Measurements from ENCODE around the gene ZNF700. TPM values are rescaled to one million over a fixed set of nuclear protein-coding genes. Genes with fewer than 3 reads are reported as not detected.

The ZNF700 gene
- total and polyA plus RNA-seq, 8 donors, result 9.9 to 23.9 (median 19.8) TPM

DNA sequence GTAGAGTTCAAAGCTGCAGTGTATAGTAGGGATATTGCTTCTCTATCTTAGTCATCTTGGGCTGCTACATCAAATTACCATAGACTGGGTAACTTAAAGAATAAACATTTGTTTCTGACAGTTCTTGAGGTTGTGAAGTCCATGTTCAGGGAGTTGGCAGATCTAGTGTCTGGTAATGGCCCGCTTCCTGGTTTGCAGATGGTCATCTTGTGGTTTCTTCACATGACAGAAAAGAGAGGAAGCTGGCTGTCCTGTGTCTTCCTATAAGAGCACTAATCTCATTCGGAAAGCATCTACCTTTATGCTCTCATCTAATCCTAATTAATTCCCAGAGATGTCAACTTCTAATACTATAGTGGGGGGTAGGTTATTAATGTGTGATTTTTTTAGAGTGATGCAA, 46.1 kb downstream of the ZNF700 start:
- peaks cover 0 to 6% of the 10 kb centered on the region in 2 donors for H3K9me3 ChIP-seq
- peak overlapping the region in 1 of 2 donors; percentile 81 for H3K27ac ChIP-seq
- TF ChIP-seq, protein P1, sequence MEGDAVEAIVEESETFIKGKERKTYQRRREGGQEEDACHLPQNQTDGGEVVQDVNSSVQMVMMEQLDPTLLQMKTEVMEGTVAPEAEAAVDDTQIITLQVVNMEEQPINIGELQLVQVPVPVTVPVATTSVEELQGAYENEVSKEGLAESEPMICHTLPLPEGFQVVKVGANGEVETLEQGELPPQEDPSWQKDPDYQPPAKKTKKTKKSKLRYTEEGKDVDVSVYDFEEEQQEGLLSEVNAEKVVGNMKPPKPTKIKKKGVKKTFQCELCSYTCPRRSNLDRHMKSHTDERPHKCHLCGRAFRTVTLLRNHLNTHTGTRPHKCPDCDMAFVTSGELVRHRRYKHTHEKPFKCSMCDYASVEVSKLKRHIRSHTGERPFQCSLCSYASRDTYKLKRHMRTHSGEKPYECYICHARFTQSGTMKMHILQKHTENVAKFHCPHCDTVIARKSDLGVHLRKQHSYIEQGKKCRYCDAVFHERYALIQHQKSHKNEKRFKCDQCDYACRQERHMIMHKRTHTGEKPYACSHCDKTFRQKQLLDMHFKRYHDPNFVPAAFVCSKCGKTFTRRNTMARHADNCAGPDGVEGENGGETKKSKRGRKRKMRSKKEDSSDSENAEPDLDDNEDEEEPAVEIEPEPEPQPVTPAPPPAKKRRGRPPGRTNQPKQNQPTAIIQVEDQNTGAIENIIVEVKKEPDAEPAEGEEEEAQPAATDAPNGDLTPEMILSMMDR (IDR thresholded peaks at IDR 0.05), result no peak
- intact Hi-C loops (cut with DNase I), result no loop called here
- no peak overlapping the region for H3K4me3 ChIP-seq
- DNase-seq (no peak), ATAC-seq (peak; percentile 47)
- peaks cover 0 to 17% of the 10 kb centered on the region in 2 donors for H3K4me1 ChIP-seq
- no peaks in the 10 kb centered on the region for H3K36me3 ChIP-seq
- no peaks in the 10 kb centered on the region for H3K27me3 ChIP-seq

DNA sequence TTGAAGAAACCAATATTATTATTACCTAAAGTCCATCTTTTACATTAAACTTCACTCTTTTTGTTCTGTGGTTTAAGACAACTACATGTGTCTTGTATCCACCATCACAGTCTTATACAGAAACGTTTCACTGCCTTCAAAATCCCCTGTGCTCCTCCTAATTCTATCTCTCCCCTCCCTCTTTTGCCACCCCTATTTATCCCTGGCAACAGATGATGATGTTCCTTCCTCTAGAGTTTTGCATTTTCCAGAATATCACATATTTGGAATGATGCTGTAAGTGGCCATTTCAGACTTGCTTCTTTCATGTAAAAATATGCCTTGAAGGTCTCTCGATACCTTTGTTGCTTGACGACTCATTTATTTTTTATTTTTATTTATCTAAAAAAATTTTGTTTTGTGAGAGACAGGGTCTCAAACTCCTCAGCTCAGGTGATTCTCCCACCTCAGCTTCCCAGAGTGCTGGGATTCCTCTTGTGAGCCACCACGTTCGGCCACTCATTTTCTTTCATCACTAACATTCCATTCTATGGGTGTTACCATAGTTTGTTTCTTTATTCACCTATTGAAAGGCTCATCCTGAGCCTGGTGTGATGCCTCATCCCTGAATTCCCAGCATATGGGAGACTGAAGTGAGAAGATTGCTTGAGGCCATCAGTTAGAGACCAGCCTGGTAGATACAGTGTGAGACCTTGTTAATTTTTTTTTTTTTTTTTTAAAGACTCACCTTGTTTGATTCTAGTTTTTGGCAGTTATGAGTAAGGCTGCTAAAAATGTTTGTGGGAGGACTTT, 48.3 kb downstream of the ZNF700 start:
- ATAC-seq (no peak), DNase-seq (no peak)
- peaks cover 0 to 27% of the 10 kb centered on the region in 2 donors for H3K9me3 ChIP-seq
- peaks cover 0 to 12% of the 10 kb centered on the region in 2 donors for H3K4me1 ChIP-seq
- TF ChIP-seq, protein P1 (IDR thresholded peaks at IDR 0.05), result no peak
- no peaks in the 10 kb centered on the region for H3K27me3 ChIP-seq
- peaks cover 0 to 15% of the 10 kb centered on the region in 2 donors for H3K36me3 ChIP-seq
- intact Hi-C loops (cut with DNase I), result no loop called here
- no peak overlapping the region for H3K27ac ChIP-seq
- no peak overlapping the region for H3K4me3 ChIP-seq

DNA sequence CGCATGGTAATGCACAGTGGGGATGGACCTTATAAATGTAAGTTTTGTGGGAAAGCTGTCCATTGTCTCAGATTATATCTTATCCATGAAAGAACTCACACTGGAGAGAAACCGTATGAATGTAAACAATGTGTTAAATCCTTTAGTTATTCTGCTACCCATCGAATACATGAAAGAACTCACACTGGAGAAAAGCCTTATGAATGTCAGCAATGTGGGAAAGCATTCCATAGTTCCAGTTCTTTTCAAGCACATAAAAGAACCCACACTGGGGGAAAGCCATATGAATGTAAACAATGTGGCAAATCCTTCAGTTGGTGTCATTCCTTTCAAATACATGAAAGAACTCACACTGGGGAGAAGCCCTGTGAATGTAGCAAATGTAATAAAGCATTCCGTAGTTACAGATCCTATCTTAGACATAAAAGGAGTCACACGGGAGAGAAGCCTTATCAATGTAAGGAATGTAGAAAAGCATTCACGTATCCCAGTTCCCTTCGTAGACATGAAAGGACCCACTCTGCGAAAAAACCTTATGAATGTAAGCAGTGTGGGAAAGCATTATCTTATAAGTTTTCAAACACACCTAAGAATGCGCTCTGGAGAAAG, 53.7 kb downstream of the ZNF700 start:
- intact Hi-C loops (cut with DNase I), result no loop called here
- ATAC-seq (no peak), DNase-seq (no peak)
- Histone ChIP-seq H3K4me1 (no peaks in the 10 kb centered on the region), H3K36me3 (peaks cover 0 to 31% of the 10 kb centered on the region in 2 donors), H3K4me3 (no peak overlapping the region), H3K27ac (no peak overlapping the region), H3K9me3 (peaks cover 4 to 76% of the 10 kb centered on the region in 2 donors), H3K27me3 (no peaks in the 10 kb centered on the region)
- TF ChIP-seq, protein P1 (IDR thresholded peaks at IDR 0.05), result no peak

DNA sequence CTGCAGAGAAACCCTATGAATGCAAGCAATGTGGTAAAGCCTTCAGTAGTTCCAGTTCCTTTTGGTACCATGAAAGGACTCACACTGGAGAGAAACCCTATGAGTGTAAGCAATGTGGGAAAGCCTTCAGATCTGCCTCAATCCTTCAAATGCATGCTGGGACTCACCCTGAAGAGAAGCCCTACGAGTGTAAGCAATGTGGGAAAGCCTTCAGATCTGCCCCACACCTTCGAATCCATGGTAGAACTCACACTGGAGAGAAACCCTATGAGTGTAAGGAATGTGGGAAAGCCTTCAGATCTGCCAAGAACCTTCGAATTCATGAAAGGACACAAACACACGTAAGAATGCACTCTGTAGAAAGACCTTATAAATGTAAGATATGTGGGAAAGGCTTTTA, 54.6 kb downstream of the ZNF700 start:
- Histone ChIP-seq H3K27ac (no peak overlapping the region), H3K27me3 (no peaks in the 10 kb centered on the region), H3K36me3 (peaks cover 0 to 31% of the 10 kb centered on the region in 2 donors), H3K9me3 (peaks cover 4 to 75% of the 10 kb centered on the region in 2 donors), H3K4me3 (no peak overlapping the region), H3K4me1 (no peaks in the 10 kb centered on the region)
- intact Hi-C loops (cut with DNase I), result no loop called here
- DNase-seq, result no peak
- no peak for ATAC-seq
- TF ChIP-seq, protein P1 (IDR thresholded peaks at IDR 0.05), result no peak

DNA sequence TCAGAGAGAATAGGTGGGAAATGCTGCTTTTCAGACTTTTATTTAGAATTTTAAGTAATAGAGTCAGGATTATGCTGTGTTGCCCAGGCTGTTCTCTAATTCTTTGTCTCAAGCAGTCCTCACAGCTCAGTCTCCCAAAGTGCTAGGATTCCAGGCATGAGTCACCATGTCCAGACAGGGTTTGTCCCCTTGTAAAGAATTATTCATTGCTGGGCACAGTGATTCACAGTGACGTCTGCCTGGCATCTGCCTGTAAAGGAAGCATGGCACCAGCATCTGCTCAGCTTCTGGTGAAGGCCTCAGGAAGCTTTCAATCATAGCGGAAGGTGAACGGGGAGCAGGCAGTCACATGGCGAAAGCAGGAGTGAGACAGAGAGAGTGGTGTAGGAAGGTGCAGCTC, 57.6 kb downstream of the ZNF700 start:
- no peak for ATAC-seq
- Histone ChIP-seq H3K27me3 (no peaks in the 10 kb centered on the region), H3K36me3 (peaks cover 0 to 23% of the 10 kb centered on the region in 2 donors), H3K9me3 (peaks cover 4 to 56% of the 10 kb centered on the region in 2 donors), H3K4me3 (no peak overlapping the region), H3K4me1 (peaks cover 0 to 8% of the 10 kb centered on the region in 2 donors), H3K27ac (no peak overlapping the region)
- TF ChIP-seq, protein P1 (IDR thresholded peaks at IDR 0.05), result no peak
- DNase-seq, result no peak
- intact Hi-C loops (cut with DNase I), result no loop called here
